Activated gamma-delta T cell treated with anti-CD3 and anti-CD28 coated beads, Interleukin-2, amount 50 U/mL, for 16 hours (primary cell): ENCODE results near the gene SGMS2.

ENCODE experiments used
- DNase-seq: peaks from one replicate; pipeline ENCODE4 v3.0.0-alpha.2; 2020; ENCODE audit warnings: low read depth

Gene SGMS2

GRCh38 chr4:107824350-107825071 is at the start of gene SGMS2:
SGMS2 (plus strand) TSS chr4:107824932; CDS start chr4:107895554, 70,622 bp downstream.
- peak; percentile 25 for DNase-seq

DNA sequence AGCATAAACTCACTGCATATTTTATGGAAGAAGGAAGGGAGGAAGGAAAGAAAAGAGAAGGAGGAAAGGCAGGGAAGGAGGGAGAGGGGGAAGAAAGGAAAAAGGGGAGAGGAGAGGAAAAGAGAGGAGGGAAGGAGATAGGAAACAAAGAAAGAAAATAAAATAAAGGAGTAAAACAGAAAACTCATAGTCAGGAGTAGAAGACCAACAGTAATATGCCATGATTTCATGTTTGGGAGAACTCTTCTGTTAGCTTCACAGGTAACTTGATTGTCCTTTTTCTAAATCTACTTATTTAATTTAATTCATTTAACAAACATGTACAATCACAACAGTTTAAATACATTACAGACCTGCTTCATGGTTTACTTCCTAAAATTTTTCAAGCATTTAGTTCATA is 46.8 kb upstream of the SGMS2 start:
- no peak for DNase-seq

DNA sequence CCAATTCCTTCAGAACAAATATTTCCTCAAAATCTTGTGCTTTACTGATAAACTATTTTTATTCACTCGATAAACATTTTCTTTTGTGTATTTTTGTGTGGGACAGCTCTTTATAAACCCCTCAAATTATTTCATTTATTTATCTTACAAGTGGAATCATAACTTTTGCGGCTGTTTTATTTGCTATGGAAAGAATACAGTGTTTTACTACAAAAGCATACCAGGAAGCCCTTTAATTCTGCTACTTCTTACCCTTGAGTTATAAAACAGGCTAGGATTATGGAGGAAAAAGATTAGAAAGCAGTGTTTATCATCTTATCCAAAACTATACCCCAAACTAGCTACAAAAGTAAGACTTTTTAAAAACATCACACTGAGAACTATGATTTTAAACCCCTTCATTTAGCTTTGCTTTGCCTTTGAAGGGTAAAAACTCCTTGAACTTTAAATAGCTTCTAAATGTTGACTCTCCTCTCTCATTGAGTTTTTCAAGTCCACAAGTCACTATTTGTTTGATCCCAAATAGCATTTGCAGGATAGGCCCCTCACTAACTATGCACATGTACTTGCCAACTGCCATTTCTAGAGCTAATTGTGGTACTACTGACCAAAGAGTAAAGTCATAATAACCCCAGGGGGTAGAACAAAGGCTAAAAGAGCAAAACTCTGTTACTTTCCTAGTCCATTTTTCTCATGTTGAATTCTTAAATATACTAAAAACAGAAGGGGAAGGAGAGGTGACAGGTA is 45.8 kb upstream of the SGMS2 start:
- DNase-seq = no peak

GRCh38 chr4:107780665-107781064 is 44.1 kb upstream of the SGMS2 start:
- DNase-seq = no peak

DNA sequence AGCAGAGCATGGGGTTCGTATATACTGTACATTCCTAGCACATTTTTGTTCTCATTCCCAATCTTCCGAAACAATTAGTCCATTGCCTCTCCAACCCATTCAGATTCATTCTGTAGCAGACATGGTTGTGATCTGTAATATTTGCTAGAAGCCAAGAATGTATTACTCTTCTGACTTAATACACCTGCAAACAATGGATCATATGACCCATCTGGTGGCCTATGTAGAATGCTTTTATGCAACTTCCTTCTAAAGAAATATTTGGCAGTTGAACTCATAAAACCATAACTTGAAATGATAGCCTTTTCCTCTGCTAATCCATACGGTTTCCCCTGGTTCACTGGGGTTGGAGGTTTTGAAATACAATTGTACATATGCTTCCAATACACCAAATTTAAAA is 32.8 kb upstream of the SGMS2 start:
- DNase-seq = no peak

DNA sequence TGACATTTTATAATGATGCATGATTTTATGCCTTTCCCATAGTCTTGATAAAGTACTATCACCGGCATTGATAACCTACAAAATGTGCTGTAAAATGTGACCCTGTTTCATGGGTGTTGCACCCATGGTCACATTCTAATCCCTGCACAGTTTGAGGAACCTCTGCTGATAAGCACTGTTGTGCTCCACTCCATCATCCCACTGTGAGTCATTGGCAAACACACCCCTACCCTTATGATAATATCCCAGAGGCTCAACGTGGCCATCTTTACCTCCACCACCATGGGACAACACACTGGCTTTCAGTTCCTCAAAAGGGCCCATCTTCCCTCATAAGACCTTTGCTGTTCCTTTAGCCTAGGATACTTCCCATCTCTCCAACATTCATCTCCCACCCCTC is 32.0 kb upstream of the SGMS2 start:
- no peak for DNase-seq

DNA sequence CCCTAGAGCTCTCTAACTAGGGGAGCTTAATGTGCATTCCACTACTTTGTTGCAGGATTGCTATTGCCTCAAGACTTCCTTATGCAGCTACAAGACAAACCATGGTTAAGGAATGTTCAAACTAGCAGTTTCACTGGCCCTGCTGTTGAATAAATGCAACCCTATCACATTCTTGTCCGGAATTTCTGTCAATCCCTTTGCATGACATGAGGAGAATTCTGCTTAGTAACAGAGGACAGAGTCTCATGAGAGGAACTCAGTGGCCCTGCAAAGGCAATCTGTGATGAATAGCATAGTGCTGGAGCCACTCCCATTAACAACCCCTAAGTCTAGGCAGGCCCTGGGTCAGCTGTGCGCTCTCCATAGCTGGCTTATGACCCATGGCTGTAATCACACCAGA is 30.7 kb upstream of the SGMS2 start:
- DNase-seq = no peak

DNA sequence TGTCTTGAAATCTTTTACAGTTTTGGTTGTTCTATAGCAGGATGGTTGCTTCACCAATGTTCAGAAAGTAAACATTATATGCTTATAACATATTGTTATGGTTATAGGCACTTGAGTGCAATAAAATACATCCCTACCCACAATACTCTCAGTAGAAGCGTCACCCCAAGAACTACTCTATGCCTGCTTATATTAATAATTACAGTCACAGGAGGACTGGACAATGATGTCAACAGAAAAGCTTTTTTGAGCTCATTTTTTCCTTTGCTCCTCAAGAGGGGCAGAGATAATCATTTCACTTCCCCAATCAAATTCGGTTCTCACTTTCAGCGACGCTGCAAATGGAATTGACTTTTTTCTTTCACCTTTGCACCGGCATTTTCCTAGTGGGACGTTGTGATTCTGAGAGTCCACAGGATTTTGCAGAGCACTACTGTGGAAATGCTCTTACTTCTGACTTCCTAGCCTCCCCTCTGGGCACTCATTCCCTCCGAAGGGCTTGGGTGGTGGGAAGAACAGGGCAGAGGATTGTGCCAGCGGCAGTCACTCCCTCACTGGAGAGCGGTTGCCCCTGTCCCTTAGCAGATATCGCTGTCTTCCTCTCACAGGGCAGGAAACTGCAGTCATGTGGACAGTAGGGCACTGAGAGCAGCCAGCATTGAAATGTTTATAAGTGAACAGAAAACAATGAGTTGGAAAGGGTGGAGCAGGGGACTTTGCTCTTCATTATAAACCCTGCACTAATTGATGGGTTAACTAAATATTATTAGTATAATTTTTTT is 24.9 kb upstream of the SGMS2 start:
- no peak for DNase-seq

DNA sequence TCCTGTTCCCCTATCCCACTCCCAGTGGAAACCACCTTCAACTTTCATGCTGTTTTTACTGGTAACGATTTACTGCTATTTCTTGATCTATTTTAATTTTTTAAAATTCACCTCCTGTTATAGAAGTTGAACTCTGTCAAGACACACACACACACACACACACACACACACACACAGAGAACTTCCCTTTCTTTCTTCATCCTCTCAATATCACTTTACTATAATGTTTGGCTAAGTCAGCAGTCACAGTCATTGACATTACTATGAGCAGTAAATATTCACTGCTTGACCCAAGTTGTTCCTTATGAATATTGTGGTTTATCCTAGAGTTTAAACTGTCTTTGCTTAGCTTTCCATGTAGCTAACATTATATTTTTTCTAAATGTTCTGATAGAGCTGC is 24.0 kb upstream of the SGMS2 start:
- DNase-seq = no peak

- DNase-seq = no peak
Observed at GRCh38 chr4:107801766-107802211, 22.9 kb upstream of the SGMS2 start.

DNA sequence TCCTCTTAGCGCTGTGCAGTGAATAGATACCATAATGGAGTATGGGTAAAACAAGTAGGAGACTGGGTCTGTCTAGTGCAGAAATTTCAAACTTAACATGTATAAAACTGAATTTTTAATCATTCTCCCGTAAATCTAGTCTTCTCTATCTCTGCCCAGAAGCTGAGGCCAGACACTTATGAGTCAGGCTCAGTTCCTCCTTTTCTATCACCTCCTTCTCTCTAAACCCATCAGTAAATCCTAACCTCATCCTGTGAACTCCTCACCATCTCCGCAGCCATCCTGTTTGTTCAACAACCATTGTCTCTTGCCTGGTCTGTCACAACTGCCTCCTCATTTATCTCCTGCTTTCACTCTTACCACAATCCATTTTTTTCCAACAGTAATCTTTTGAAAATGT is 19.8 kb upstream of the SGMS2 start:
- DNase-seq = no peak

- no peak for DNase-seq
Observed at GRCh38 chr4:107806196-107806595, 18.5 kb upstream of the SGMS2 start.

- no peak for DNase-seq
Observed at GRCh38 chr4:107808572-107808971, 16.2 kb upstream of the SGMS2 start.

- DNase-seq = no peak
Observed at GRCh38 chr4:107809210-107809609, 15.5 kb upstream of the SGMS2 start.

DNA sequence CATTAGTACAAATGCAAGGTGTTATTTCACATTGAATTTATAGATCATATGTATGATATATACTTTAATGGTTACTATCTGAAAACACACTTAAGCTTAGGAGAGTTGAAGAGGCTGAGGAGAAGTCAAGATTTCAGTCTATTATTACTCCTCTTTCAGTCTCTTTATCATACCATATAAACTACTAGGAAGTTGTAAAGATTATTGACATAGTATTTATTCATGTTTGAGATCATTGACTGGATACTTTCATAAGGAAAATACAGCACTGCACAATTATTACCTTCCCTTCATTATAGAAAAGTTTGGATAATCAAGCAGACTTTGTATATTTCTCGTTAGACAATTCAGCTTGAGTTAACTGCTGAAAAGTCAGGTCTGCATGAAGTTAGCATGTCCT is 10.0 kb upstream of the SGMS2 start:
- DNase-seq = no peak

GRCh38 chr4:107815158-107815557 is 9.6 kb upstream of the SGMS2 start:
- DNase-seq = no peak

DNA sequence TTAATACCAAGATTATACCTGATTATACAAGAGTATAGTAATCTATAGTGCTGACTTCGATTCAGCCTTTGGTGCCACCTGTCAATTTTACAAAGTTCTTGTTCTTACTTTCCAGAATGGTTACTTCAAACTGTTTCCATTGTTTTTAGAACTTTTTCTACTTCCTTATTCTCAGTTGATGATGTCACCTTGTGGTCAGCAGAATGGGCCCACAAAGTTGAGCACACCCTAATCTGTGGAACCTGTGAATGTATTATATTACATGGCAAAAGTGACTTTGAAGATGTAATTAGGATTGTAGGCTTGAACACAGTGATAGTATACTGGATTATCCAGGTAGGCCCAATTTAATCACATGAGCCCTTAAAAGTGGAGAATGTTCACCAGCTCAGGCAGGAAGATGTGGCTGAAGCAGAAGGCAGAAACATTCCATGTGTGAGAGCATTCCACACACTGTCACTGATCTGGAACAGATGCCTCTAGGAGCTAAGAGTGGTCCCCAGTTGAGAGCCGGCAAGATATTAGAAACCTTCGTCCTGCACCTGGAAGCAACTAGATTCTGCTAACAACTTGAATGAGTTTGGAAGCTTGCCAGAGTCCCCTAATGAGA is 6.3 kb upstream of the SGMS2 start:
- no peak for DNase-seq

- DNase-seq = no peak
Observed at GRCh38 chr4:107823870-107824349, 822 bp upstream of the SGMS2 start.

GRCh38 chr4:107825072-107825824 is 516 bp downstream of the SGMS2 start:
- no peak for DNase-seq

DNA sequence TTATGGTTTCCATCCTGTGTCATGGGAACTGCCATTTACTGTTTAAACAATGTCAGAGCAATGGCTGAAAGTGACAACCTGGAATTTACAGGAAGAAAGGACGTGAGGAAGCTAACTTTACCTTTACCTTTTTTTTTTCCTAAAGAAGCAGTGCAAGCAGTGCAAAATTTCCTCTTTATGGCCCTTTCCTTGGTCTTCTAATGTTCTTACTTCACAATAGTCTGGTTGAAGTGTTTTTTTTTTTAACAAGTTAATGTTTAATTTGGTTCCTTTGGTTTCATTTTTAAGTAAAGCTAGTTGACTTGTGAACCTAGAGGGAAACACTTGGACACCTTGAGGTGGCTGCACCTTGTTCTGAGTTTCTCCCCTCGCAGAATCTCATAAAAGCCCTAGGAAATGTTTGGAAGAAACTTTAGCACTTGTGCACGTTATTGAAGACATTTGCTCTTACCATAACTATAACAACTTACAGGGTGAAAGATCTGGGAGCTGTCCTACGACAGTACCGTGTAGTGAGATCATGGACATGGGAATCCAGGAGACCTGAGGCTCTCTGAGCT is 1.8 kb downstream of the SGMS2 start:
- no peak for DNase-seq
